ENCODE data around the gene KCNE3.

The KCNE3 gene

GRCh38 chr11:74466916-74467885 is at the start of gene KCNE3:
KCNE3 (minus strand) TSS chr11:74467549; CDS start chr11:74457563, 9,986 bp downstream.
- no peak for DNase-seq

GRCh38 chr11:74507582-74507981 is 40.2 kb upstream of the KCNE3 start:
- no peak for DNase-seq

- no peak for DNase-seq
Observed at GRCh38 chr11:74506823-74507222, 39.5 kb upstream of the KCNE3 start.

GRCh38 chr11:74505911-74506310 is 38.6 kb upstream of the KCNE3 start:
- DNase-seq = no peak

- DNase-seq = no peak
Observed at GRCh38 chr11:74504100-74504691, 36.8 kb upstream of the KCNE3 start.

GRCh38 chr11:74494916-74495315 is 27.6 kb upstream of the KCNE3 start:
- DNase-seq = no peak

GRCh38 chr11:74493791-74494630 is 26.7 kb upstream of the KCNE3 start:
- DNase-seq = peak; percentile 89

- DNase-seq = peak; percentile 93
Observed at GRCh38 chr11:74492974-74493790, 25.8 kb upstream of the KCNE3 start, which contains the start of gene LIPT2. LIPT2 (minus strand) TSS chr11:74493724; CDS start chr11:74493703, 21 bp downstream.

GRCh38 chr11:74492084-74492483 is 24.7 kb upstream of the KCNE3 start:
- DNase-seq = no peak

- DNase-seq = no peak
Observed at GRCh38 chr11:74490941-74491340, 23.6 kb upstream of the KCNE3 start.

- no peak for DNase-seq
Observed at GRCh38 chr11:74487875-74488274, 20.5 kb upstream of the KCNE3 start.

- no peak for DNase-seq
Observed at GRCh38 chr11:74485868-74486267, 18.5 kb upstream of the KCNE3 start.

GRCh38 chr11:74480688-74481417 is 13.5 kb upstream of the KCNE3 start:
- DNase-seq = no peak

- DNase-seq = no peak
Observed at GRCh38 chr11:74479732-74480123, 12.4 kb upstream of the KCNE3 start.

- DNase-seq = no peak
Observed at GRCh38 chr11:74478877-74479731, 11.8 kb upstream of the KCNE3 start.

GRCh38 chr11:74476536-74476935 is 9.2 kb upstream of the KCNE3 start:
- DNase-seq = no peak

- DNase-seq = no peak
Observed at GRCh38 chr11:74474316-74474715, 7.0 kb upstream of the KCNE3 start.

GRCh38 chr11:74473382-74474173 is 6.2 kb upstream of the KCNE3 start:
- DNase-seq = no peak

- DNase-seq = no peak
Observed at GRCh38 chr11:74471668-74472429, 4.5 kb upstream of the KCNE3 start.
